Gastrocnemius medialis (tissue), 4 donors: ENCODE measurements around the gene KCNQ1. TPM values are rescaled to one million over a fixed set of nuclear protein-coding genes. Genes with fewer than 3 reads are reported as not detected.
A peak's percentile ranks its signal among the peaks of the same experiment; 100 is the strongest.

Experiments
- ATAC-seq, 2 donors: fragments of 150-250 bp; one replicate each; pipeline ENCODE4 v1.9.1; 2016
- DNase-seq, 2 donors: peaks; one replicate each; pipeline ENCODE4 v3.0.0-alpha.2; 2019
- H3K27ac ChIP-seq, 4 donors: fragments of 200-600 bp; sonication (generic); 1 replicate in 1 of 4; 2 replicates in 3 of 4; pipeline ENCODE4 v1.5.1; 2016 to 2018; ENCODE audit warnings: mild to moderate bottlenecking in 2 of 4, moderate library complexity in 1 of 4
- H3K27me3 ChIP-seq, 3 donors: fragments of 200-600 bp; sonication (generic) in 2 of 3; 1 replicate in 1 of 3; 2 replicates in 2 of 3; pipeline versions ENCODE4 v1.5.1 to v1.6.0; 2016 to 2019; ENCODE audit warnings: mild to moderate bottlenecking in 1 of 3, moderate library complexity in 1 of 3
- H3K36me3 ChIP-seq, 2 donors: fragments of 200-600 bp; sonication (generic) in 1 of 2; one replicate each; pipeline ENCODE4 v1.5.1; 2017 to 2018
- H3K4me1 ChIP-seq, 2 donors: fragments of 200-600 bp; sonication (generic) in 1 of 2; one replicate each; pipeline ENCODE4 v1.5.1; 2016 to 2017; ENCODE audit warnings: mild to moderate bottlenecking in 2 of 2
- H3K4me3 ChIP-seq, 4 donors: fragments of 200-600 bp; sonication (generic) in 3 of 4; 1 replicate in 1 of 4; 2 replicates in 3 of 4; pipeline ENCODE4 v1.5.1; 2016 to 2019; ENCODE audit warnings: mild to moderate bottlenecking in 2 of 4
- H3K9me3 ChIP-seq, 3 donors: fragments of 200-600 bp; sonication (generic) in 2 of 3; 1 replicate in 1 of 3; 2 replicates in 2 of 3; pipeline ENCODE4 v1.5.1; 2016 to 2019
- CTCF ChIP-seq, 5 experiments: fragments of 450-650 bp in 3 of 5; fragments of 200-600 bp in 2 of 5; sonication (generic) in 2 of 5; IDR thresholded peaks in 4 of 5; conservative IDR thresholded peaks in 1 of 5; 1 replicate in 4 of 5; 2 replicates in 1 of 5; pipeline ENCODE4 v1.5.1; 2016 to 2019; ENCODE audit warnings: antibody characterized with exemption in 5 of 5, mild to moderate bottlenecking in 3 of 5, moderate library complexity in 3 of 5
- POLR2A ChIP-seq, 2 donors: fragments of 450-650 bp; IDR thresholded peaks; one replicate each; pipeline ENCODE4 v1.6.1; 2017; ENCODE audit warnings: antibody characterized with exemption in 2 of 2, mild to moderate bottlenecking in 2 of 2, moderate library complexity in 2 of 2
- in situ Hi-C, 4 donors: fragments of 200-750 bp; cut with MboI; loops; one replicate each; pipeline versions ENCODE4 v1.15.0 to v1.8.0; 2017; ENCODE audit warnings: low sequenced_read_pairs in 4 of 4
- intact Hi-C: fragments of 100-400 bp; cut with DNase I; formaldehyde crosslinking; loops from one replicate; pipeline ENCODE4 v1.15.1; 2023; ENCODE audit warnings: low total_unique reads
- total RNA-seq, 4 donors: library from RNA; depleted of rRNA; stranded (reverse); fragments of >200 nt; gene quantifications; one replicate each; pipeline versions ENCODE4 v1.1.0 to v1.2.3, GENCODE V29; 2016

KCNQ1 gene
- total RNA-seq, 4 donors from 2014 or later, result 0.15 to 1.00 (median 0.67) TPM

DNA sequence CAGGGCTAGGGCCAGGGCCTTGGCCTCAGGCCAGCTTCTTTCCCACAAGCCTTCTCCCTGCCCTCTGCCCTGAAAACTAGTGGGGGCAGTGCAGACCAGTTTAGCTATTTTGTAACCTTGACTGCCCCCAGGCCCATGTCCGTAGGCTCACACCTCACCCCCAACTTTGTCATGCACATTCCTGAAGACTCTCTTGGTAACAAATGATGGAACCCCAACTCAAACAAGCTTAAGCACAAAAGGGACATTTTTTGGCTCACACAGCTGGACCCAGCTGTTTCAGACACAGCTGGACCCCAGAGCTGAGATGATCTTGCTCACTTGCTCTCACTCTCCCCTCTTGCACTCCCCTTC is 208.4 kb downstream of the KCNQ1 start:
- Histone ChIP-seq H3K9me3 (peaks cover 0 to 12% (median 0%) of the 10 kb centered on the region in 3 donors), H3K4me1 (peaks cover under 1 to 18% of the 10 kb centered on the region in 2 donors), H3K36me3 (no peaks in the 10 kb centered on the region), H3K27me3 (no peaks in the 10 kb centered on the region), H3K4me3 (no peak overlapping the region), H3K27ac (peak overlapping the region in 1 of 4 donors; percentile 43)
- no peak for ATAC-seq
- in situ Hi-C loops, result no loop called here
- intact Hi-C loops, result loop anchor here (10.0 kb wide), 1 partner anchor 122 kb away; no protein-coding TSS in a partner anchor
- DNase-seq, result no peak
- no peak for TF ChIP-seq POLR2A (IDR thresholded peaks at IDR 0.05)
- no peak for TF ChIP-seq CTCF (IDR thresholded peaks at IDR 0.05 in 4 of 5, conservative IDR thresholded peaks at IDR 0.05 in 1 of 5)

- peak in 1 of 2 donors; percentile 65 for ATAC-seq
- peaks cover 10 to 18% of the 10 kb centered on the region in 2 donors for H3K4me1 ChIP-seq
- DNase-seq, result no peak
- no peaks in the 10 kb centered on the region for H3K36me3 ChIP-seq
- intact Hi-C loops, result loop anchor here (10.0 kb wide), 1 partner anchor 121 kb away; no protein-coding TSS in a partner anchor
- H3K9me3 ChIP-seq, result peaks cover 0 to 9% (median 0%) of the 10 kb centered on the region in 3 donors
- peak overlapping the region in 1 of 4 donors; percentile 43 for H3K27ac ChIP-seq
- H3K27me3 ChIP-seq, result no peaks in the 10 kb centered on the region
- in situ Hi-C loops, result no loop called here
- H3K4me3 ChIP-seq, result no peak overlapping the region
- TF ChIP-seq CTCF (IDR thresholded peaks at IDR 0.05 in 4 of 5, conservative IDR thresholded peaks at IDR 0.05 in 1 of 5), result no peak
- TF ChIP-seq POLR2A (IDR thresholded peaks at IDR 0.05), result no peak
Observed at GRCh38 chr11:2653930-2654739, 209.3 kb downstream of the KCNQ1 start.

DNA sequence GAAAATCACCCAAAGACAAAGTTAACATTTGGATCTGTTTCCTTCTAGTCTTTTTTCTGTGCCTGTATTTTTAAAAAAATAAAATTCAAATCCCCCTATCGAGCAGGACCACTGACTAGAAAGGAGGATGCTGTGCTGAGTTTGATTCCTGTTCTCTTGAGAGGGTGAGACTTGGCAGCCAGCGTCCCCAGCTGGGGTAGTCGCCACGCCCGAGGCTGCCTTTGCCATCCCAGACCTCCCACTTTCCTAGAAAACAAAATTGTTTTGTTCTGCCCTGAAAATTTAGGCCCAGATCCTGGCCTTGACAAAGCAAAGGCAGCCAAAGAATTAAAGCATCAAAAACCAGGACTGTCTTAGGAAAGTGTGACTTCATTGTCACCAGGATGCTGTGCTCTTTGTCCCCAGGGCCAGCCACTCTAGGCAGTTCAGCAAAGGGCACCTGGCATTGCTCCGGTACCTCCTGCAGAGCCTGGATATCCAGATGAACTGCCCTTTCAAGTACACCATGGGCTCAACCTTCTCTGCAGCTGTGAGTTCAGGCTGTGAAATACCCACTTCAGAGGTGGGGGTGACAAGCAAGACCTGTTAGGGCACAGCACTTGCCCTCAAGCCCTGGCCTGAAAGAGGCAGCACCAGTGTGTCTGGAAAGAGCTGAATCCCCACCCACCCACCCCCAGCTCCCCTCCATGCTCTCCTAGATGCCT is 210.4 kb downstream of the KCNQ1 start:
- peaks cover 11 to 18% of the 10 kb centered on the region in 2 donors for H3K4me1 ChIP-seq
- H3K27me3 ChIP-seq, result no peaks in the 10 kb centered on the region
- TF ChIP-seq POLR2A (IDR thresholded peaks at IDR 0.05), result no peak
- TF ChIP-seq CTCF (IDR thresholded peaks at IDR 0.05 in 4 of 5, conservative IDR thresholded peaks at IDR 0.05 in 1 of 5), result no peak
- DNase-seq, result no peak
- in situ Hi-C loops (no loop called here), intact Hi-C loops (loop anchor here (10.0 kb wide), 1 partner anchor 120 kb away; no protein-coding TSS in a partner anchor)
- no peak overlapping the region for H3K4me3 ChIP-seq
- H3K36me3 ChIP-seq, result no peaks in the 10 kb centered on the region
- H3K9me3 ChIP-seq, result no peaks in the 10 kb centered on the region
- no peak for ATAC-seq
- no peak overlapping the region for H3K27ac ChIP-seq

DNA sequence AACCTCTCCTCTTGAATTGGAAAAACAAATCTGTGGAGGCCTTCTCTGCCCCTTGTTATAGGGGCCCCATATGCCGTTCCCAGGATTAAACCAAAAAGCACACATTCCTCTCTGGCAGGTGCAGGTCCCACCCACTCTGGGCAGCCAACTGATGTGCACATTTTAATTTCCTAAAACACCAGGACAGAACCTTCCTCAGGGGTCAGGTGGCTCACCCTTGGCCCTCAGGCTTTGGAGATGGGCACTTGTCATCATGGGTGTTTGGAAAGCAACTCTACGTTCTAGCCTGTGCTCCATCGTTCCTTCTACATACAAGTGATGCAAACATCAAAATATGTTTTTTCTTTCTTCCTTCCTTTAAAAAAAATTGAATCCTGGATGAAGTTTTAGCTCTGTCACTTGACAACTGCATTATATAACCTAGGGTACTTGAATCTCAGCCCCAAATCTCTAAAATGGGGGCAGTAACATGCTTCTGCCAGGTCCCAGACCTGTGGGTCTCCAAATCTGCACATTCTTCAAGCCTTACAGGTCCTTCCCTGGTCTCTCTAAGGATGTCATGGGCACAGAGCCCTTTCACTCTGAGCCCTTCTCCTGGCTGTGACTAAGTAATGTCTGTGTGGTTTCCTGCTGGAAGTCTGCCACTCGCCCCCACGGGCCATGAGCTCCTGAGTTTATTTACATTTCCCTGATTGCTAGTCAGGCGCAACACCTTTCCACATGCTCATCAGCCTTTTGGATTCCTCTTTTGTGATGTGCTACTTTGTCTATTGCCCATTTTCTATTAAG is 211.2 kb downstream of the KCNQ1 start:
- Histone ChIP-seq H3K9me3 (no peaks in the 10 kb centered on the region), H3K27me3 (no peaks in the 10 kb centered on the region), H3K4me1 (peaks cover 11 to 18% of the 10 kb centered on the region in 2 donors), H3K4me3 (no peak overlapping the region), H3K27ac (no peak overlapping the region), H3K36me3 (no peaks in the 10 kb centered on the region)
- DNase-seq (no peak), ATAC-seq (no peak)
- in situ Hi-C loops (no loop called here), intact Hi-C loops (loop anchor here (10.0 kb wide), 1 partner anchor 119 kb away; no protein-coding TSS in a partner anchor)
- no peak for TF ChIP-seq POLR2A (IDR thresholded peaks at IDR 0.05)
- no peak for TF ChIP-seq CTCF (IDR thresholded peaks at IDR 0.05 in 4 of 5, conservative IDR thresholded peaks at IDR 0.05 in 1 of 5)
